Measurements from ENCODE around the gene FXYD5. TPM values are rescaled to one million over a fixed set of nuclear protein-coding genes. Genes with fewer than 3 reads are reported as not detected.
"Not testable (repeated sequence)": the region's sequence is repeated elsewhere in the genome, so short reads cannot be mapped to it uniquely, and the experiment has no call there.

FXYD5 gene
- total RNA-seq, 1 experiment from 2014 or later = 12.7 TPM

- BruUV-seq (replicated peaks) = no TSS peak
- no peak overlapping the region for H3K4me3 ChIP-seq (ENCODE audit: low read depth, low read length, poor library complexity, severe bottlenecking)
- CTCF ChIA-PET = no interaction called here
- peaks cover 6% of the 10 kb centered on the region for H3K4me1 ChIP-seq (ENCODE audit: insufficient read depth, low read length, poor library complexity, severe bottlenecking)
- no peaks in the 10 kb centered on the region for H3K36me3 ChIP-seq (ENCODE audit: insufficient read depth, low read length, poor library complexity, severe bottlenecking)
- intact Hi-C loops (cut with micrococcal nuclease; ENCODE audit: unreplicated experiment) = loop anchor here (10.0 kb wide), 1 partner anchor 93 kb away; the partner anchor contains the start of gene LSR
- TF ChIP-seq EZH2 (IDR thresholded peaks at IDR 0.05; ENCODE audit: borderline replicate concordance, low read depth, low read length, poor library complexity, severe bottlenecking) (no peak), CTCF (conservative IDR thresholded peaks at IDR 0.05; ENCODE audit: low read depth, low read length) (no peak)
- no peaks in the 10 kb centered on the region for H3K9me3 ChIP-seq (ENCODE audit: low read depth, low read length, poor library complexity, severe bottlenecking)
- DNase-seq (ENCODE audit: low spot score) = no peak
- no peak overlapping the region for H3K27ac ChIP-seq (ENCODE audit: low read depth, low read length, poor library complexity, severe bottlenecking)
- peaks cover 25% of the 10 kb centered on the region for H3K27me3 ChIP-seq (replicated peaks; ENCODE audit: insufficient read depth, low read depth, low read length, poor library complexity)
- POLR2A ChIA-PET (ENCODE audit: low non-redundant PET) = no interaction called here
Measured at GRCh38 chr19:35151273-35152065, 3.1 kb upstream of the FXYD5 start.

GRCh38 chr19:35153129-35153522 is 1.4 kb upstream of the FXYD5 start:
- peaks cover 25% of the 10 kb centered on the region for H3K27me3 ChIP-seq (replicated peaks; ENCODE audit: insufficient read depth, low read depth, low read length, poor library complexity)
- H3K27ac ChIP-seq (ENCODE audit: low read depth, low read length, poor library complexity, severe bottlenecking); H3K4me3 ChIP-seq (ENCODE audit: low read depth, low read length, poor library complexity, severe bottlenecking); BruUV-seq (replicated peaks); H3K4me1 ChIP-seq (ENCODE audit: insufficient read depth, low read length, poor library complexity, severe bottlenecking); POLR2A ChIA-PET (ENCODE audit: low non-redundant PET); H3K9me3 ChIP-seq (ENCODE audit: low read depth, low read length, poor library complexity, severe bottlenecking); H3K36me3 ChIP-seq (ENCODE audit: insufficient read depth, low read length, poor library complexity, severe bottlenecking); CTCF ChIA-PET; DNase-seq (ENCODE audit: low spot score): not testable (repeated sequence)
- intact Hi-C loops (cut with micrococcal nuclease; ENCODE audit: unreplicated experiment) = loop anchor here (10.0 kb wide), 1 partner anchor 92 kb away; the partner anchor contains the start of gene LSR

- ChIA-PET CTCF (interaction anchor here (0.9 kb wide), 1 partner anchor 12 kb away, joined by 6 read pairs; no protein-coding TSS in a partner anchor), POLR2A (ENCODE audit: low non-redundant PET) (no interaction called here)
- no peak for TF ChIP-seq EZH2 (IDR thresholded peaks at IDR 0.05; ENCODE audit: borderline replicate concordance, low read depth, low read length, poor library complexity, severe bottlenecking)
- TF ChIP-seq CTCF (conservative IDR thresholded peaks at IDR 0.05; ENCODE audit: low read depth, low read length) = peak; percentile 64
- Histone ChIP-seq H3K4me3 (ENCODE audit: low read depth, low read length, poor library complexity, severe bottlenecking) (peak overlapping the region; percentile 66), H3K9me3 (ENCODE audit: low read depth, low read length, poor library complexity, severe bottlenecking) (no peaks in the 10 kb centered on the region), H3K4me1 (ENCODE audit: insufficient read depth, low read length, poor library complexity, severe bottlenecking) (peaks cover 6% of the 10 kb centered on the region), H3K27me3 (replicated peaks; ENCODE audit: insufficient read depth, low read depth, low read length, poor library complexity) (peaks cover 25% of the 10 kb centered on the region), H3K27ac (ENCODE audit: low read depth, low read length, poor library complexity, severe bottlenecking) (no peak overlapping the region), H3K36me3 (ENCODE audit: insufficient read depth, low read length, poor library complexity, severe bottlenecking) (no peaks in the 10 kb centered on the region)
- peak; percentile 69 for DNase-seq (ENCODE audit: low spot score)
- no TSS peak for BruUV-seq (replicated peaks)
- intact Hi-C loops (cut with micrococcal nuclease; ENCODE audit: unreplicated experiment) = loop anchor here (10.0 kb wide), 1 partner anchor 91 kb away; the partner anchor contains the start of gene LSR
Measured at GRCh38 chr19:35153701-35154524, 622 bp upstream of the FXYD5 start.

Data from A673 (cell line).